Measurements from ENCODE around the gene STXBP1. TPM values are rescaled to one million over a fixed set of nuclear protein-coding genes. Genes with fewer than 3 reads are reported as not detected.

Gene STXBP1
- total RNA-seq, 2 donors from 2014 or later, result 32.2 to 47.6 TPM

- Histone ChIP-seq H3K9me3 (no peaks in the 10 kb centered on the region), H3K27ac (no peak overlapping the region), H3K27me3 (replicated peaks; ENCODE audit: insufficient read depth) (no peaks in the 10 kb centered on the region), H3K4me1 (replicated peaks) (no peaks in the 10 kb centered on the region), H3K4me3 (no peak overlapping the region), H3K36me3 (peaks cover 0 to 11% of the 10 kb centered on the region in 2 donors)
- intact Hi-C loops (cut with DNase I), result loop anchor here (5.0 kb wide), 1 partner anchor 224 kb away; no protein-coding TSS in a partner anchor
- TF ChIP-seq POLR2AphosphoS5 (IDR thresholded peaks at IDR 0.05), result no peak
- TF ChIP-seq, protein P1, sequence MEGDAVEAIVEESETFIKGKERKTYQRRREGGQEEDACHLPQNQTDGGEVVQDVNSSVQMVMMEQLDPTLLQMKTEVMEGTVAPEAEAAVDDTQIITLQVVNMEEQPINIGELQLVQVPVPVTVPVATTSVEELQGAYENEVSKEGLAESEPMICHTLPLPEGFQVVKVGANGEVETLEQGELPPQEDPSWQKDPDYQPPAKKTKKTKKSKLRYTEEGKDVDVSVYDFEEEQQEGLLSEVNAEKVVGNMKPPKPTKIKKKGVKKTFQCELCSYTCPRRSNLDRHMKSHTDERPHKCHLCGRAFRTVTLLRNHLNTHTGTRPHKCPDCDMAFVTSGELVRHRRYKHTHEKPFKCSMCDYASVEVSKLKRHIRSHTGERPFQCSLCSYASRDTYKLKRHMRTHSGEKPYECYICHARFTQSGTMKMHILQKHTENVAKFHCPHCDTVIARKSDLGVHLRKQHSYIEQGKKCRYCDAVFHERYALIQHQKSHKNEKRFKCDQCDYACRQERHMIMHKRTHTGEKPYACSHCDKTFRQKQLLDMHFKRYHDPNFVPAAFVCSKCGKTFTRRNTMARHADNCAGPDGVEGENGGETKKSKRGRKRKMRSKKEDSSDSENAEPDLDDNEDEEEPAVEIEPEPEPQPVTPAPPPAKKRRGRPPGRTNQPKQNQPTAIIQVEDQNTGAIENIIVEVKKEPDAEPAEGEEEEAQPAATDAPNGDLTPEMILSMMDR (IDR thresholded peaks at IDR 0.05), result no peak
- TF ChIP-seq POLR2A (IDR thresholded peaks at IDR 0.05), result no peak
- 86% methylated on average over 9 of the region's 9 CpGs for WGBS
- DNase-seq (ENCODE audit: low spot score), result no peak
Observed at GRCh38 chr9:127730799-127731410, 118.8 kb downstream of the STXBP1 start.

GRCh38 chr9:127731938-127732337 is 119.9 kb downstream of the STXBP1 start:
- Histone ChIP-seq H3K27ac (no peak overlapping the region), H3K9me3 (no peaks in the 10 kb centered on the region), H3K27me3 (replicated peaks; ENCODE audit: insufficient read depth) (no peaks in the 10 kb centered on the region), H3K4me1 (replicated peaks) (no peaks in the 10 kb centered on the region), H3K4me3 (no peak overlapping the region), H3K36me3 (peaks cover 0 to 11% of the 10 kb centered on the region in 2 donors)
- no peak for DNase-seq (ENCODE audit: low spot score)
- TF ChIP-seq, protein P1 (IDR thresholded peaks at IDR 0.05), result no peak
- TF ChIP-seq POLR2A (IDR thresholded peaks at IDR 0.05) (no peak), POLR2AphosphoS5 (IDR thresholded peaks at IDR 0.05) (no peak)
- intact Hi-C loops (cut with DNase I), result loop anchor here (5.0 kb wide), 1 partner anchor 225 kb away; no protein-coding TSS in a partner anchor
- WGBS, result 58% methylated on average over 16 of the region's 16 CpGs

- no peak for DNase-seq (ENCODE audit: low spot score)
Observed at GRCh38 chr9:127732444-127732843, 120.4 kb downstream of the STXBP1 start.

GRCh38 chr9:127733614-127734013 is 121.5 kb downstream of the STXBP1 start:
- intact Hi-C loops (cut with DNase I), result loop anchor here (2.0 to 5.0 kb wide), 3 partner anchors 143 to 226 kb away; no protein-coding TSS in a partner anchor
- TF ChIP-seq POLR2AphosphoS5 (IDR thresholded peaks at IDR 0.05) (no peak), POLR2A (IDR thresholded peaks at IDR 0.05) (no peak)
- TF ChIP-seq, protein P1 (IDR thresholded peaks at IDR 0.05), result no peak

More at GRCh38 chr9:127732444-127732843, 120.4 kb downstream of the STXBP1 start:
- Histone ChIP-seq H3K27ac (no peak overlapping the region), H3K4me3 (no peak overlapping the region), H3K9me3 (no peaks in the 10 kb centered on the region), H3K27me3 (replicated peaks; ENCODE audit: insufficient read depth) (no peaks in the 10 kb centered on the region), H3K36me3 (peaks cover 0 to 11% of the 10 kb centered on the region in 2 donors), H3K4me1 (replicated peaks) (no peaks in the 10 kb centered on the region)
- 92% methylated on average over 19 of the region's 21 CpGs for whole genome bisulfite sequencing
- intact Hi-C loops (cut with DNase I), result loop anchor here (5.0 kb wide), 1 partner anchor 225 kb away; no protein-coding TSS in a partner anchor
- TF ChIP-seq, protein P1 (IDR thresholded peaks at IDR 0.05), result no peak
- no peak for TF ChIP-seq POLR2AphosphoS5 (IDR thresholded peaks at IDR 0.05)
- TF ChIP-seq POLR2A (IDR thresholded peaks at IDR 0.05), result no peak

More at GRCh38 chr9:127733614-127734013, 121.5 kb downstream of the STXBP1 start:
- no peaks in the 10 kb centered on the region for H3K9me3 ChIP-seq
- peaks cover 0 to 11% of the 10 kb centered on the region in 2 donors for H3K36me3 ChIP-seq
- no peak overlapping the region for H3K27ac ChIP-seq
- WGBS, result 76% methylated on average over 2 of the region's 2 CpGs
- H3K4me3 ChIP-seq, result no peak overlapping the region
- H3K4me1 ChIP-seq (replicated peaks), result no peaks in the 10 kb centered on the region
- no peaks in the 10 kb centered on the region for H3K27me3 ChIP-seq (replicated peaks; ENCODE audit: insufficient read depth)
- DNase-seq (ENCODE audit: low spot score), result no peak
